ENCODE measurements around the gene SSBP2.

The SSBP2 gene

DNA sequence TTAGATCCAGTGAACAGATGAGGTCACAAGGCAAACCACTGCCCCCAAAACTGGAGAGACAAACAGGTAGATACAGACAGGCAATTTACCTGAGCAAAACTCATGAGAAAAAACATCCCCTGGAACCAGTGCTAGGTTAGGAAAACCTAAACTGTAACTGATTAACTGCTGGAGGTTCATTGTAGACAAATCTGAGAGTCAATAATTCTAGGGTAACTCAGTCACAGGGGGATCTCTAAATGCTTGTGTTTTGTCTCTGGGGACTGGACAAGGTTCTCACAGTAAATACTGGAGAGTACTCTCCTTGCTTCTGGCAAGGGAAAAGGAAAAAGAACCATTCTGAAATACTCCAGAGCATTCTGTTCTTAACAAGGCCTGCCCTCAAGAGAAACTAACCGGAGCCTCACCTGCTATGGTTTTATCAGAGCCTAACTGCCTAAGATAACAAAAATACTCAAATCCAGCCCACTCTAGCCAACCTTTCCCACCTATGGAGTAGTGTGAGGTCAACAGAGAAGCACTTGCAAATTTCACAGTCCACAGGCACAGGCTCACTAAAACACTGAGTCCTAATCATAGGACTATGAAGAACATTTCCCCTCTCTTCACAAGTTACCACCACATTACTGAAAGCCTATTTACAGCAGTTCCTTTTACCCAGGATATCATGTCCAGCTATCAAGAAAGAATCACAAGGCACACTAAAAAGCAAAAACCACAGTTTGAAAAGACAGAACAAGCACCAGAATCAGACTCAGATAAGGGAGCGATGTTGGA lies 217.1 kb downstream of the SSBP2 start:
- TF ChIP-seq, protein P1, sequence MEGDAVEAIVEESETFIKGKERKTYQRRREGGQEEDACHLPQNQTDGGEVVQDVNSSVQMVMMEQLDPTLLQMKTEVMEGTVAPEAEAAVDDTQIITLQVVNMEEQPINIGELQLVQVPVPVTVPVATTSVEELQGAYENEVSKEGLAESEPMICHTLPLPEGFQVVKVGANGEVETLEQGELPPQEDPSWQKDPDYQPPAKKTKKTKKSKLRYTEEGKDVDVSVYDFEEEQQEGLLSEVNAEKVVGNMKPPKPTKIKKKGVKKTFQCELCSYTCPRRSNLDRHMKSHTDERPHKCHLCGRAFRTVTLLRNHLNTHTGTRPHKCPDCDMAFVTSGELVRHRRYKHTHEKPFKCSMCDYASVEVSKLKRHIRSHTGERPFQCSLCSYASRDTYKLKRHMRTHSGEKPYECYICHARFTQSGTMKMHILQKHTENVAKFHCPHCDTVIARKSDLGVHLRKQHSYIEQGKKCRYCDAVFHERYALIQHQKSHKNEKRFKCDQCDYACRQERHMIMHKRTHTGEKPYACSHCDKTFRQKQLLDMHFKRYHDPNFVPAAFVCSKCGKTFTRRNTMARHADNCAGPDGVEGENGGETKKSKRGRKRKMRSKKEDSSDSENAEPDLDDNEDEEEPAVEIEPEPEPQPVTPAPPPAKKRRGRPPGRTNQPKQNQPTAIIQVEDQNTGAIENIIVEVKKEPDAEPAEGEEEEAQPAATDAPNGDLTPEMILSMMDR (conservative IDR thresholded peaks at IDR 0.05; ENCODE audit: low read length): no peak
- H3K4me3 ChIP-seq (ENCODE audit: low read length): no peak overlapping the region
- no peak for DNase-seq (ENCODE audit: low read depth)

DNA sequence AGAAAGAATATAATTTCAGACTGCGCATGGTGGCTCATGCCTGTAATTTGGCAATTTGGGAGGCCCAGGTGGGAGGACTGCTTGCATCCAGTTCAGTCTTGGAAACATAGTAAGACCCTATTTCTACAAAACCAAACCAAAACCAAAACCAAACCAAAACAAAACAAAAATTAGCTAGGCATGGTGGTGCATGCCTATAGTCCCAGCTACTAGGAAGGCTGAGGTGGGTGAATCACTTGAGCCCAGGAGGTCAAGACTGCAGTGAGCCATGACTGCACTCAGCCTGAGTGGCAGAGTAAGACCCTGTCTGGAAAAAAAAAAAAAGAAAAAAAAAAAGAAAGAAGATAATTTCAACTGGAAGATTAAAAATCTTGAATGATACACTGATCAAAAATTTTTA lies 220.0 kb downstream of the SSBP2 start:
- no peak overlapping the region for H3K4me3 ChIP-seq (ENCODE audit: low read length)
- DNase-seq (ENCODE audit: low read depth): no peak
- TF ChIP-seq, protein P1 (conservative IDR thresholded peaks at IDR 0.05; ENCODE audit: low read length): no peak

DNA sequence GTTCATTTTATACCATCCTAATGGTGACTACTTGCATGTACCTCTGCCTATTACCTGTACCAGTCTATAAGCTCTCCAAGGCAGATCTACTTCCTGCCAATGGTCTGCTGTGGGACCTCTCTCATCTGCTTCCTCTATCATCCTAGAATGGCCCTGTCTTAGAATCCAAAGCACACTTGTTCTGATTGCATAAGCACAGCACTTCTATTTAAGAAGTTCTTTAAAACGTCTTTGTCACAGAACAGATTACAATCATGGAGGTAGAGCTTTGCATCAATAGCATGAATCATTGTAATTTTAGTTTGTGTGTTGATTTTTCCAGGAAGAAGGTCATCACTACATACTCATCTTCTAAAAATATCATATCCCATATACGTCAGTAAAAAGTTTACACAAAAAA lies 225.2 kb downstream of the SSBP2 start:
- H3K4me3 ChIP-seq (ENCODE audit: low read length): no peak overlapping the region
- DNase-seq (ENCODE audit: low read depth): peak; percentile 14
- TF ChIP-seq, protein P1 (conservative IDR thresholded peaks at IDR 0.05; ENCODE audit: low read length): no peak

DNA sequence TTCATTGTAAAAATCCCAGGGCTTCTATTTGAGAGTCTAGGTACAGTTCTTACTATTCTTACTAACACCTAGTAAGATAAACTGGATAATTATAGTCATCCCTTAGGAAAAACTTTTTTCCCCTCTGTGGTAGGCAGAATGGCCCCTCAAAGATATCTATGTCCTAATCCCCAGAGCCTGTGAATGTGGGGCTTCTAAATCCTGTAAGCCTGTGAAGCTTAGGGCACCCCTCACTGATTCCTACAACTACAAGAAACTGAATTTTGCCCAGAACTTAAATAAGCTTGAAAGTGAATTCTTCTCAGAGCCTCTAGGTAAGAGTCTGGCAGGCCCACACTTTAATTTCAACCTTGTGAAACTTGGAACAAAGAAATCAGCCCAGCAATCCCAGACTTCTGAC lies 226.9 kb downstream of the SSBP2 start:
- H3K4me3 ChIP-seq (ENCODE audit: low read length): no peak overlapping the region
- TF ChIP-seq, protein P1 (conservative IDR thresholded peaks at IDR 0.05; ENCODE audit: low read length): no peak
- no peak for DNase-seq (ENCODE audit: low read depth)

DNA sequence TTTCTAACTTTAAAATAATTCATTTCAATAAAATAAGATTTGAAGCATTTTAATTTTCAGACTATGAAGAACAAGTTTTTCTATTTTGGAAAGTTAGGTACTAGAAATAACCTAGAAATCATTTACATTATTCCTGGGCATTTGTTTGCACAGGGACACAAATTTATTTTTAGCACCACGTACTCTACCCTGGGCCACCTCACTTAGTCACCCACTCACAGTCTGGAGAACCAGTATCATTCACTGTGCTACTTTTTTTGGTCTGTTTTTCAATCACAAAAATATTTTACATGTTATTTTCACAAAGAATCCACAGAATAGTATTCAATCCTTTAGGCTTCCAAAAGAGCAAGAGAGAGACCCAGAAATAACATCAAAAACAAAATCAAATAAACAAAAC lies 228.3 kb downstream of the SSBP2 start:
- no peak overlapping the region for H3K4me3 ChIP-seq (ENCODE audit: low read length)
- no peak for DNase-seq (ENCODE audit: low read depth)
- TF ChIP-seq, protein P1 (conservative IDR thresholded peaks at IDR 0.05; ENCODE audit: low read length): no peak

DNA sequence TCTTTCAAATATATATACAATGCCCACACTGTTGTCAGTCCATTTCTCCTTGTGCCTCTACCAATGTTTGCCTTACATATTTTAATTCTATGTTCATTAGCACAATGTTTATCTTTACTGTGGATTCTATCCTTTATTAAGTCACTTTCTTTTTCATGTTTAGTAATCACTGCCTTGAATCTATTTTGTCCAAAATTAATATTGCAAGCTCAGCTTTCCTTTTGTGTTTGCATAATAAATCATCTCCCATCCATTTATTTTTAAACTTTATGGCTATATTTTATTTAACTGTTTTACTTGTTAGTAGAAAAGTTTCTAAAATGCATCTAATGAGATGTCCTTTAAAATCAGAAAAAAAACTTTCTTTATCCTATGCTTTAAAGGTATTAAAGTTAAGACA lies 230.1 kb downstream of the SSBP2 start:
- H3K4me3 ChIP-seq (ENCODE audit: low read length): no peak overlapping the region
- TF ChIP-seq, protein P1 (conservative IDR thresholded peaks at IDR 0.05; ENCODE audit: low read length): no peak
- no peak for DNase-seq (ENCODE audit: low read depth)

DNA sequence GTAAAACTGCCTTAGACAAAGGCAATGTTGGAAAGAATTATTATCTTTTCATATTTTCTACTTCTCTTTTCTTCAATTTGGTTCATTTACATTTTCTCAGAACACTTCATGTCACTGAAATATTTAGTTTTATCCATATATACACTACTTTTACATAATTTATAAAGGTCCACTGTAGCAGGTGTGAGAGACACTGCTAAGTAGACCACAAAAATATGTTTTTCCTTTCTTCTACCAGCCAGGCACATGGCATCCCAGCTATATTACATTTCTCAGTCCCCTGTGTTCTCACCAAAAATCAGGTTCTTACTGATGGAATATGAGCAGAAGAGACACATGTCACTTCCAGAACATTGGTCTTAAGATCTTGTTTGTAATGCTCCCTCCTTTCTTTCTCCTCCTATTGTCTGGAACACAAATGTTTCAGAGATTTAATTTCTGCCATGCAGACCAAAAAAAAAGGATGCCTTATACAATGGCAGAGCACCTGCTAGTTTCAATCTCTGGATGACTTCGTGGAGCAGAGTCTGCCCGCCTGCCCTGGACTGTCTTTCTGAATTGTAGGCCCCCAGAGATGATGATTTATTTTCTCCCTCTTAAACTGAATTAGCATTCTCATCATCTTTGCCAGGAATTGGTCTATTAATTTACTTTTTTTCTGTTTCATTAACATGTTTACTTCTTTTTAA lies 231.5 kb downstream of the SSBP2 start:
- TF ChIP-seq, protein P1 (conservative IDR thresholded peaks at IDR 0.05; ENCODE audit: low read length): no peak
- H3K4me3 ChIP-seq (ENCODE audit: low read length): no peak overlapping the region
- DNase-seq (ENCODE audit: low read depth): no peak
